CD4-positive, alpha-beta T cell treated with Interleukin-4 for 1 hour (primary cell): Measurements from ENCODE around the gene CTDSP1.

Experiments used
- DNase-seq, 2 donors: peaks; one replicate each; pipeline ENCODE4 v3.0.0-alpha.2; 2020 to 2022

CTDSP1 gene

GRCh38 chr2:218383892-218384519, 15.7 kb upstream of the CTDSP1 start:
- DNase-seq = no peak

- DNase-seq = no peak
Measured at GRCh38 chr2:218384975-218385374, 14.7 kb upstream of the CTDSP1 start.

- DNase-seq = no peak
Measured at GRCh38 chr2:218386505-218387368, 12.9 kb upstream of the CTDSP1 start.

- DNase-seq = peak in 1 of 2 donors; percentile 47
Measured at GRCh38 chr2:218387369-218388194, 12.1 kb upstream of the CTDSP1 start.

GRCh38 chr2:218389333-218390150, 10.1 kb upstream of the CTDSP1 start:
- DNase-seq = no peak

GRCh38 chr2:218391202-218391601, 8.5 kb upstream of the CTDSP1 start:
- no peak for DNase-seq

GRCh38 chr2:218392459-218392858, 7.2 kb upstream of the CTDSP1 start:
- no peak for DNase-seq

- no peak for DNase-seq
Measured at GRCh38 chr2:218392891-218393462, 6.7 kb upstream of the CTDSP1 start.

GRCh38 chr2:218393750-218394290, 5.8 kb upstream of the CTDSP1 start:
- peak; percentile 42 to 44 for DNase-seq

GRCh38 chr2:218394298-218395089, 5.2 kb upstream of the CTDSP1 start:
- DNase-seq = no peak

- no peak for DNase-seq
Measured at GRCh38 chr2:218395090-218395444, 4.6 kb upstream of the CTDSP1 start.

GRCh38 chr2:218395456-218395825, 4.2 kb upstream of the CTDSP1 start:
- no peak for DNase-seq

- DNase-seq = peak; percentile 96 to 97
Measured at GRCh38 chr2:218395826-218396687, 3.6 kb upstream of the CTDSP1 start.

- peak; percentile 81 for DNase-seq
Measured at GRCh38 chr2:218396688-218397462, 2.8 kb upstream of the CTDSP1 start.

- peak in 1 of 2 donors; percentile 33 for DNase-seq
Measured at GRCh38 chr2:218397463-218397819, 2.2 kb upstream of the CTDSP1 start.

GRCh38 chr2:218397820-218398436, 1.7 kb upstream of the CTDSP1 start:
- DNase-seq = peak; percentile 54 to 65

- peak; percentile 73 for DNase-seq
Measured at GRCh38 chr2:218398437-218399390, 954 bp upstream of the CTDSP1 start.
